HG02571 (cell line): ENCODE results near the gene OR10H3.
"Not testable (repeated sequence)": the region's sequence is repeated elsewhere in the genome, so short reads cannot be mapped to it uniquely, and the experiment has no call there.

Source experiments
- ATAC-seq: cut with Tn5 transposase; IDR thresholded peaks from one replicate; pipeline ENCODE4 v1.9.1; 2021; ENCODE audit warnings: mild to moderate bottlenecking, moderate library complexity; ENCODE audit not compliant: unreplicated experiment

The OR10H3 gene, protein sequence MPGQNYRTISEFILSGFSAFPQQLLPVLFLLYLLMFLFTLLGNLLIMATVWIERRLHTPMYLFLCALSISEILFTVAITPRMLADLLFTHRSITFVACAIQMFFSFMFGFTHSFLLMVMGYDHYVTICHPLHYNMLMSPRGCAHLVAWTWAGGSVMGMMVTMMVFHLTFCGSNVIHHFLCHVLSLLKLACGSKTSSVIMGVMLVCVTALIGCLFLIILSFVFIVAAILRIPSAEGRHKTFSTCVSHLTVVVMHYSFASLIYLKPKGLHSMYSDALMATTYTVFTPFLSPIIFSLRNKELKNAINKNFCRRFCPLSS

GRCh38 chr19:15737722-15738121, at the start of gene OR10H3:
OR10H3 (plus strand) TSS chr19:15737985; CDS start chr19:15741393, 3,408 bp downstream.
- no peak for ATAC-seq

DNA sequence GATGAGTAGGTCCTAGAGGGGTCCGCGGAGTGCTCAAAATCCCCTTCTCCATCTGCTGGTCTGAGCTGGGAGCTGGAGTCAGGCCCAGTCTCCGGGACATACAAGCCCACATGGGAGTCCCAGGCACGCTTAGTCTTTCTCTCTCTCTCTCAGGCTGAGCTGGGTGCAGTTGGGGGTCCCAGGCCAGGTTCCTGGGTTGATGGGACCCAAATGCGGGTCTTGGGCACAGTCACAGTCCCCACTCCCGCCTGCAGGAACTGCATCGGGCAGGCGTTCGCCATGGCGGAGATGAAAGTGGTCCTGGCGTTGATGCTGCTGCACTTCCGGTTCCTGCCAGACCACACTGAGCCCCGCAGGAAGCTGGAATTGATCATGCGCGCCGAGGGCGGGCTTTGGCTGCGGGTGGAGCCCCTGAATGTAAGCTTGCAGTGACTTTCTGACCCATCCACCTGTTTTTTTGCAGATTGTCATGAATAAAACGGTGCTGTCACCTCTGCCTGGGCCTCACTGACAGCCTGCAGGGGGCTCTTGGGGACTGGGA, 41.1 kb upstream of the OR10H3 start:
- ATAC-seq = no peak

- ATAC-seq = no peak
Measured at GRCh38 chr19:15701757-15702533, 35.8 kb upstream of the OR10H3 start.

DNA sequence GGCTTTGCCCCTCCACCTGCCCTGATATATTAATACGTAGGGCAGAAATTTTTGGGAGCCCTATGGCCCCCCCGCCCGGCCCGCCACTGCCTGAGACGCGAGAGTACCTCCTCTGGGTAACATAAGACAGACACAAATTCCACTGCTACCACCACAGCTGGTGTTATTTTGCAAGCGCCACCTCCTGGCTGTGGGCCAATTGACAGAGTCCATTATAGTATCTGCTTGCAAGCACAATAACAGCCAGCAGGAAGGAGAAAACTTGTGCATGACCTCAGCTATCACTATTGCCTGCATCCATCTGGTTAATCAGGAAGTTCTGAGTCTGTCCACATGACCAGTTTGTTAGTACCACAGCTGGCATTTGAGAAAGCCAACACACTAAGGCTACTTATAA, 35.3 kb upstream of the OR10H3 start:
- ATAC-seq = no peak

- ATAC-seq = no peak
Measured at GRCh38 chr19:15714638-15715037, 23.1 kb upstream of the OR10H3 start.

DNA sequence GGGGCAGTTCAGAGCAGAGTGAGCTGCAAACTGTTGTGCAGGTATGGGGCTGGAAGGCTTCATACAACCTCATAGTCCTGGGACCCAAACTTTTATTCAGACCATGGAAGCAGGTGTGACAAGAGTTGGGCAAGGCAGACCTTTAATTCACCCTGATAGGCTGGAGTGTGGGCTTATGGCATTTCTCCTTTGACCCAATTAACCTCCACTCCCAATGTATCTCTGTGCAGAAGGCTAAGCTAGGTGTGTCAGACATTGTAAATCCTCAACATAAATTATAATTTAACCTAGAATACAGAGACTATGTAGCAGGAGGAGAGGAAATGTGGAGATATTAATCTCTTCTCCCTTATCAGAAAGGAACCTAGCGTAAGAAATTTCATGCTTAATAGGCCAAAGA, 22.1 kb upstream of the OR10H3 start:
- no peak for ATAC-seq

DNA sequence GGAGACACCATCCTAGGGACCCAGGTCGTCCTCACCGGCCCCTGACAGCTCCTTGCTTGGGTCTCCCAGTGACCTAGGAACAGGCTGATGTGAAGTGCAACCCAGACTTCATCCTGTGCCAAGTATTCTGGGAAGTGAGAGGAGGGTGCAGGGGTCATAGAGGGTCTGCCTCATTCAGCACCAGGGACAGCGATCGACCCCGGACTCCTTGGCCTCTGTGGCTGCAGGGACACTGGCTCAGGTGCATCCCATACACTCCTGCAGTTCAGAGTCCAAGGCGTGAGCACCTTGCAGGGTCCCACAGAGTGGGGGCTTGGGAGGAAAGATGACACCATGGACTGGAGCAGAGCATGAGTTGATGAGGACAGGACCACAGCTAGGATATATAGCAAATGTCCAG, 20.0 kb upstream of the OR10H3 start:
- no peak for ATAC-seq

DNA sequence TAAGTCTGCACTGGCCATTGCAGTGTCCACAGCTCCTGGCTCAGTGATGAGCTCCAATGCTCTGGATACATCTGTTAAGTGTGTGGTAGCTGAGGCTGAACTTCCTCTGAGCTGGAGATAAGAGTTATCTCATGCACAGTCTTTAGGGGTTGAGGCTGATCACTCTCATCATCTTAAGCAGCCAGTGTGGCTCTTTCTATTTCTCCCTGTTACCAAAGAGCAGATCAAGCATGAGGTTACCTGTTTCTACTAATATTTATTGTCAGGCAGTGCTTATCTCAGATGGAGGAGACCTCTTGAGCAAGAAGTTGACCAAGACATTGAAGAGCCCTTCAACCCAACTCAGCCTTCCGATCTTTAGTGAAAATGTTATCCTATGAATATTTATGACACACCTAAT, 16.5 kb upstream of the OR10H3 start:
- ATAC-seq = no peak

- no peak for ATAC-seq
Measured at GRCh38 chr19:15722956-15723355, 14.8 kb upstream of the OR10H3 start.

DNA sequence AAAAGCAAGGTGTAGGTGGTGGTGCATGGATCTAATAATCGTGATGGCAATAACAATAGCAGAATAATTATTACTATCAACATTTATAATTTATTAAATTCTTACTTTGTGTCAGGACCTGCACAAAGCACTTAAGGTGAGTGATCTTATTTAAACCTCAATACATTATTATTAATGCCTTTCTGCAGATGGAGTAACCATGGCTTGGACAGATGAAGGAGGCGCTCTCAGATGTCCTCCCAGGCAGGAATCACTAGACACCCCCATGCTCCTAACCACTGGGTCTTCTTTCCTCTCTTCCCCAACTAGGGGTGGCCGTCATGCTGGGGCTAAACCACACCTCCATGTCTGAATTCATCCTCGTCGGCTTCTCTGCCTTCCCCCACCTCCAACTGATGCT, 10.1 kb upstream of the OR10H3 start, which contains the start of gene OR10H2:
Gene OR10H2 (plus strand): TSS at position 301 of the 400 bp plus-strand sequence. CDS start 20 bp downstream, at position 321.
- no peak for ATAC-seq

DNA sequence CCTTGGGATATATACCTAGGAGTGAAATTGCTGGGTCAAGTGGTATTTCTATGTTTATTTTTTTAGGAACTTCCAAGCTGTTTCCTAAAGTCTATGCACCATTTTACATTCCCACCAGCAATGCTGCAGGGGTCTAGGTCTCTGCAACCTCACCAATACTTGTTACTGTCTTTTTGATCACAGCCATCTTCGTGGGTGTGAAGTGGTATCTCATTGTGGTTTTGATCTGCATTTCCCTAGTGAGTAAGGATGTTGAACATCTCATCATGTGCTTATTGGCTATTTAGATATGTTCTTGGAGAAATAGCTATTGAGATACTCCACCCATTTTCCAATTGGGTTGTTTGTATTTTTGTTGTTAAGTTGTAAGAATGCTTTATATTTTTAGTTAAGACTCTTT, 7.2 kb upstream of the OR10H3 start:
- no peak for ATAC-seq

- no peak for ATAC-seq
Measured at GRCh38 chr19:15732388-15732787, 5.4 kb upstream of the OR10H3 start.

GRCh38 chr19:15733895-15734294, 3.9 kb upstream of the OR10H3 start:
- no peak for ATAC-seq

DNA sequence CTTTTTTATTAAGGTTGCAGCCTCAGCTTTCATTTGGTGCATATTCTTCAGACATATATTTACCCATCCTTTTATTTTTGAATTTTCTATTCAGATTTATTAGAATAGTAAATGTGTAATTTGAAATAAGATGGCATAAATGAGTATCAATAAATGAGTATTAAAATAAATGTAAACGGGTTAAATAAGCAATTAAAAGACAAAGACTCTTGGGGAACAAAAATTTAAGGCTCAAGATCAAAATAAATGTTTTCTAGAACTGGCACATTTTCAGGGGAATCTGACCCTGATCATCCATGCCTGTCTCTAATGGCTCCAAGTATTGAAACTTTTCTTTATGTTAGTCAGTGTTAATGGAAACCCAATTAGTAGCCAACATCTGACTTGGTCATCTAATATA, 3.0 kb downstream of the OR10H3 start:
- ATAC-seq = no peak

DNA sequence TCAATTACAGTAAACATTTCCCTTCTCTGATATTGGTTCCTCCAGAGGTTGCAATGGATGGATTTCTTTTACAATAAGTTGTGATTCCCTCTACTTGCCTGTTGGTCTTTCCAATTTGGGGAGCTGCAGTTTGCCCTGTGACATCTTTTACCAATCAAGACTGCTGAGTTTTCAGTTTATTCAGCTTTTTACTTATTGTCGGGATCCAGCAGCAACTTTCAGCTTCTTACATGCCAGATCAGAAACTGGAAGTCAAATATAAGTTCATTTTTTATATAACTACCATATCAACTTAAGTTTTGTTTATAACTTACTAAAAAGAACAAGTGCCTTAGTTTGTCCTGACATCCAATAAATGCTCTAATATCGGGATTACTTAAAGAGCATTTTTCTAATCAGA, 10.5 kb downstream of the OR10H3 start:
- ATAC-seq = no peak

DNA sequence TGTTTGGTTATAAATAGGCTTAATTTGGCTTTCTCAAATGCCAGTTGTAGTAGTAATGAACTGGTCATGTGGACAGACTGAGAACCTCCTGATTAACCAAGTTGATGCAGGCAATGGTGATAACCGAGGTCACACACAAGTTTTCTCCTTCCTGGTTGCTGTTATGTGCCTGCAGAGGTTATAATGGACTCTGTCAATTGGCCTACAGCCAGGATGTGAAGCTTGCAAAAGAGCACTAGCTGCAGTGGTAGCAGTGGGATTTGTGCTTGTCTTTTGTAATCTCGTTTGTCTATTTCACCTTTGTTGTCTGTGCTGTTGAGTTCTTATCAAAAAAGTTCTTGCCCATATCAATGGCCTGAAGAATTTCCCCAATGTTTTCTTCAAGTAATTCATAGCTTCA, 20.6 kb downstream of the OR10H3 start:
- ATAC-seq = no peak

- ATAC-seq = no peak
Measured at GRCh38 chr19:15759962-15760565, 22.3 kb downstream of the OR10H3 start.

GRCh38 chr19:15769586-15769985, 31.8 kb downstream of the OR10H3 start:
- no peak for ATAC-seq

DNA sequence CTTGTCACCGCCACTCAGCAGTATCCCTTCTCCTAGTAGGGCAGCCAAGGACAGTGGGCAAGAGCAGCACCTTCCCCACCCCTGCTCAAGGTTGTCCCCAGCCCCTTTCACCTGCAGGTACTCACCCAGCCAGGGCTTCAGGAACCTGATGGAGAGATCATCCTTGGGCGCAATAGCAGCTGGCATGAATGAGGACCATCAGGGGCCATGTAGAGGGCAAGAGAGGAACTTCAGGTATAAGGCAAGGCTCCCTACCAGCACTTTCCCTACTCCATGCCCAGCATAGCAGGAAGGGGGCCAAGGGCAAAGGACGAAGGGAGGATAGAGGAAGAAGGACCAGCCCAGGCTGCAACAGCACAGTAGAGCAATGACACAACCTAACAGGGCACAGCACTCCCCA, 36.4 kb downstream of the OR10H3 start:
- ATAC-seq = not testable (repeated sequence)

- ATAC-seq = no peak
Measured at GRCh38 chr19:15775249-15775648, 37.5 kb downstream of the OR10H3 start.

GRCh38 chr19:15776264-15776663, 38.5 kb downstream of the OR10H3 start:
- no peak for ATAC-seq
